Hematopoietic multipotent progenitor cell treated with erythropoietin and hydrocortisone succinate and interleukin-3 and kit ligand, for 8 days (in vitro differentiated cells): ENCODE data around the gene RGS16.

Experiments
- DNase-seq: peaks from one replicate; pipeline ENCODE4 v3.0.0-alpha.2; 2015

RGS16 gene

DNA sequence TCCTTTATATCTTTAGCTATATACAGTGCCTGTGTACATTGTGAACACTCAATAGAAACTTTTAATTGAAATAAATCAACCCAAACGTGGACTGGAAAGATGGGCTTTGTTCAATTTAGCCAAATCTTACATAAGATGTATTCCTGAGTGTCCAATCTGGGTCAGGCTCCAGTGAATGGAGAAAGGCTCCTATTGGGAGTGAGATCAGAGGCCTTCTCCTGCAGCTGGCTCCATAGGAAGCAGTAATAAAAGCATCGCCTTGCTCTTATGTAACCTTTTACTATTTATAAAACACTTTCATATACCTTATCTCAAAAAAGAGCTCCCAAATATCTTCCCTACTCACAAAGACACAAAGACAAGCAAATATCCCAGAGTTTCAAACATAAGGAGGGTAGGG is 24.9 kb upstream of the RGS16 start:
- DNase-seq: no peak

DNA sequence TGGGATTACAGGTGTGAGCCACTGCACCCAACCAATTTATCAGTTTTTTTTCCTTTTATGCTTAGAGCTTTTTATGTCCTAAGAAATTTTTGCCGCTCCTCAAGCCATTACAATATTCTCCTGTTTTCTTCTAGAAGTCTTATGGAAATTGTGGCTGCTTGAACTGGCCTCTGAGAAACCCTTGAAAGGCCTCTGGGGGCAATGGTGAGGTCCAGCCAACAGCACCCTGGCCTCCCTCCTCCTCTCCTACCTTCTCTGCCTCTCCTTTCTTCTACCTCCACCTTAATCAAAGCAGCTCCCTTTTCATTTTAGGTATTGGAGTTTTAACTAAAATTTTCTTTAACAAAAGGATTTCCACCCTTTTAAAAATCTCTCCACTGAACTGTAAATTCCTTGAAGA is 24.5 kb upstream of the RGS16 start:
- DNase-seq: no peak

DNA sequence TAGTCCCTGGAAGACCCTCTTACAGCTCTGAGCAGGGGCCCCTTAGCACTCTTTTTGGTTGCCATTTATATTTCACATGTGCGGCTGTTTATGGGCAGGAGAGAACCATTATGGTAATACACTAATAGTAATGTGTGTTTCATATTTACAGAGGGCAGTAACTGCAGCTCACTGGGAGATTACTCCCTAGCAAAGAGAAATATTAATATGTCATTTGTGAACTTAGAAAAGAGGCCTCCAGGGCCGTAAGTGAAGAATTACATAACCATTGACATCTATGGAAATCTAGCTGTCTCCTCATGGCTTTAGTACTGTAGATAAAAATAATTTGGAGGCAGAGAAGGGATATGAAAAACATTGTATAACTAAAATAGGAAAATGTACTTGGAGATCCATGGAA is 23.4 kb upstream of the RGS16 start:
- no peak for DNase-seq

DNA sequence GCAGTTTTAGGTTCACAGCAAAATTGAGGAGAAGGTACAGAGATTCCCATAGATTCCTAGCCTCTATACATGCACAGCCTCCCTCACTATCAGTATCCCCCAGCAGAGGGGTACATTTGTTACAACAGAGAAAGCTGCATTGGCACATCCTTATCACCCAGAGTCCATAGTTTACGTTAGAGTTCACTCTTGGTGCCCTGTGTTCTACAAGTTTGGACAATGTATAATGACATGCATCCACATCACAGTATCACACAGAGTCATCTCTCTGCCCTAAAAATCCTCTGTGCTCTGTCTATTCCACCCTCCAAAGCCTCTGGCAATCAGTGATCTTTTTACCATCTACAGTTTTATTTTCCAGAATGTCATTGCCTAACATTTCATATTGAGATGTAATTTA is 22.3 kb upstream of the RGS16 start:
- peak; percentile 81 for DNase-seq

DNA sequence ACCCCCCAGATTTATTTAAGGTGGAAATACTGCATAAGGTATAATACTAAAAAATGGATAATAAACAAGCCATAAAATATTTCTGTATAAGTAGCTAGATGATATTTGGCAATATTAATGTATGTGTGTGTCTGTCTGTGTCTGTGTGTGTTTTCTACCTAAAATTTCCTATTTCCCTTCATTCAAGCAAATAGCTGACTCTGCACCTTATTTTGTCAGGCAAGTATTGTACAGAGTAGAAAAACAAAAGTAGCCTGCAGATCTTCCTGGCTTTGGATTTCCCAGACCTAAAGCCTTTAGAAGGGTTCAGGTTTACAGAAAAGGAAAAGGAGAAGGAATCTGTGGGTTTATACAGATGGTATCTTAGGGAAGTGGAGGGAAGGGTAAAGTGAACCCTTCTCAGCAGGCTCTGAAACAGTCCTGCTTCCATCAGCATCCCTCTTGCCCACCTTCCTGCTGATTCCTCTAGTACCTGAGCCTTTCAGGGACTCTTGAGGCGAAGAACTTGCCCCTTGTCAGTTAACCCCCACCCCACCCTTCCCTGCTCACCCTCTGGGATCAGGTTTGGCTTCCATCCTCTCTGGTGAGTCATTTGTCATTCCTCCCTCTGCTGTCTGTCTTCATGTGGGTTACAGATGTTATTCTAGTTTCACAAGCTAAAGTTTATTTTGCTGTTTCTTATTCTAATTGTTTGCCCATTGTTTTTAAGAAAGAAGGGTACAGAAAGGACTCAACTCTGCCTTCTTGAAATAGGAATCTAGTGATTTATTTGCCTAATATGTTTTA is 21.7 kb upstream of the RGS16 start:
- no peak for DNase-seq

DNA sequence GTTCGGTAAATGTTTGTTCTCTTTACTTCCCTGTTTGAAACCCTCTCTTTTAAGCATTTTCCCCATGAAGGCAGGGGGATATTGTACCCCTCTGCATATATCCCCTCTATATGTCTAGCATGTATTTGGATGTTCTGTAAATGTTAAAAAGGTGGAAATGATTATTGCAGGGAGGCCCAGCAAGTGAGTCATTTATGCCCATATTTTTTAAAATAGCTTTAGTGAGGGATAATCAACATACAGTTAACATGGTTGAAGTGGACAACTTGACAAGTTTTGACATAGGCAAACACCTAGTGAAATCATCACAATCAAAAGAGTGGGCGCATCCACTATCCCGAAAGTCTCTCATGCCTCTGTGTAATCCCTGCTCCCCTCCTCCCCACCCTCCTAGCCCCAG is 20.8 kb upstream of the RGS16 start:
- no peak for DNase-seq

DNA sequence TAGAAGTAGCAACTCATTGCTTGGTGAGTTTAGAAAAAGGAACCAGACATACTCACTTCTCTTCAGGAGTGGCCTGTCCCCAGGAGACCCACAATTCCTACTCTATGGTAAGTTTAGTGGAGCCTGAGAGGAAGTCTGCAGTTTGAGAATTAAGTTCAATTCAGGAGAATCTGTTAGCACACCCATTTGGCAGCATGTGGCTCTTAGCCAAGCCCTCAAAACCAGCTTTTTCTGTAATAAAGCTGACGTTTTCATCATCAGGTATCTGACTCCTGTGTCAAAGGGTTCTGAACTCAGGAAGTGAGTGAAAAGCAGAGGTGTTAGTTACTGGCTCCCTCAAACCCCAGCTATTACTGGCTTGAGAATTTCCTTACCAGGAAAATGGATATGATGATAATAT is 20.4 kb upstream of the RGS16 start:
- DNase-seq: no peak

DNA sequence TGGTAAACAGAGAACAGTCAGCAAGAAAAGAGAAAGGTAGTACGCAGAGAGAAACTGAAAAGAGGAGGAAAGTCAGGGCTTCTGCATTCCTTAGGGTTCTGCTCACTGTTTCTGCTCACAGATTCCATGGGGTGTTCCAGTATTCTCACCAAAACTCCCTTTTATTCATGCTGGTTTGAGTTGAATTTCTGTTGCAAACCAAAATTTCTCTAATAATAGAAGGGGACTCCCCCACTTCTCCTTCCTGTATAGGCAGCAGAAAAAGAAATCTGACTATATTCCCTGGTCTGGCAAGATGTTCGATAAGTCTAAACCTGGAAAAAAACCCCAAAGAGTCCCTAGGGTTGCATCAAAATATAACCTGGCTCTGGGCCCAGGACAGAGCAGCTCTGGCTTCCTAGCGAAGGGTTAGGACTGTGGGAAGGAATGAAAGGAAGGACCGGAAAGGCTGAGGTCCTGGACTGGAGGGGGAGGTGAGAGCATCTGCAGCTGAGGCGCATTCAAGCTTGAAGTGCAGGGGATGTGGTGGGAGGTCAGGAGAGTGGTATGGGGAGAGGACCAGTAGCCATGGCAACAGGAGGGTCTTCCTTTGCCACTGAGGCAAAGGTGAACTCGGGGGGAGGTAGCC is 18.8 kb upstream of the RGS16 start:
- DNase-seq: no peak

DNA sequence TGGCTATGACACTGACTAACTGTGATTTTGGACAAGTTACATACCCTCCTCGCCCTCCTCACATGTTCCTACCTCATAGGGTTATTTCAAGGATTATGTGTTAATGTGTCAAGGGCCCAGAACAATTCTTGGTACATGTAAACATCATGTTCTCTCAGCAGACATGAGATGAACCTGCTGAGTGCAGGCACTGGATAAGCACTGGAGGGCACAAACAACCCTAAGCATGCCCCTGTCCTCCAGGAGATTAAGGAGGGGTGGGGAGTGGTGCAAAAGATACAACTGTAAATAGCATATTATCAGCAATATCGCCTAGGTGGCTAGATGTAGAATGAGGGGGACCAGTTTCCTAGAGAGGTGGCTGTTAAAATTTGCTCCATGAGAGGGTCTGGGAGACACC is 17.7 kb upstream of the RGS16 start:
- DNase-seq: peak; percentile 79

DNA sequence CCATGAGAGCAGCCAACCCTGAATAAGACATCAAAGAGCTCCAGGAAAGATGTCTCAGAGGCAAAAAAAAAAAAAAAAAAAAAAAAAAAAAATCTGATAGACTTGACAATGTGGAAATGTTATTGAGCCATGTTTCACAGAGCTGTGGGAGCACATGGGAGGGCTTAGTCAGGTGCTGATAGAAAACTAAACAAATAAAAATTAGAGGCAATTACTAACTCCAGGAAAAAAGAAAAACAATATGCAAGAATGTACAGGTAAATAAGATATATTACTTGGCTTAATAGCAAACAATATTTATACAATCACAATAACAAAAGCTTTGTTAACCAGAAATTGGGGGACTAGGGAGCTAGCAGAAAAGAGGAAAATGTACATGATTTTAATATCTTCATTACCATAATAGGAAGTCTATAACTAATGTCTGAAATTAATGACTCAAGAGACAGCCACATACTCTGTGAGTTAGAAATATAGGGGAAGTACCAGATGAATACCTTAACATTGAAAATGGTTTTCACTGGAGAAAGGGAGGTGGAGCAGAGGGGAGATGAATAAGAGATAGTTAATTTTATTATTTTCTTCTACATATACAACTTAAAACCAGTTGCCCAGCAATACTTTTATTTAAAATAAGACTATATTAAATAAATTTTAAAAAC is 16.9 kb upstream of the RGS16 start:
- no peak for DNase-seq

DNA sequence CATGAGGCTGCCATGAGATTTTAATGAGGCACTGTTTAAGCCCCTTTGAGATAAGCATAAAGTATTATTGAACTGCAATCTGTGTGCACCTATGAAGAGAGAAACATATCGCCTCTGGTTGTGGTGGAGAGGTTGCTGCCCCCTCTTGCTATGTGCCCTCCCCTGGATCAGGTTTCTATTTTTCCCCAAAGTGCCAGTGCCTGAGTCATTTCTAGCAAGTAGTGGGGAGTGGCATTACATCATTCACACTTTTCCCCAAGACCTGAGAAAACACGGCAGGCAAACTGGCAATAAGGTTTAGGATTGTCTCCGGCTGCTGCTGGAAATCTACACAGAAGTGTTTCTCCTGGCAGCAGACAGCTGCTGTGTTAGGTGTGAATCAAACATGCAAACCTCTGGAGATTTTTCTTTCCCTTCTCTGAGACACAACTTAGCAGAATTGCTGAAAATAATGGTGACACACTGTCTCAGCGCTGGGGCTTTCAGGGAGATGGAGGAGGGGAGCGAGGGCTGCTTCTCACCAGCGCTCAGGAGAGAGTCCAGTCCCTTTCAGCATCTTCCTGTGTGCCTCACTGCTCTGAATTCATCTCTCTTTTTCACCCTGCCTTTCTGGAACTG is 13.7 kb upstream of the RGS16 start:
- DNase-seq: no peak

DNA sequence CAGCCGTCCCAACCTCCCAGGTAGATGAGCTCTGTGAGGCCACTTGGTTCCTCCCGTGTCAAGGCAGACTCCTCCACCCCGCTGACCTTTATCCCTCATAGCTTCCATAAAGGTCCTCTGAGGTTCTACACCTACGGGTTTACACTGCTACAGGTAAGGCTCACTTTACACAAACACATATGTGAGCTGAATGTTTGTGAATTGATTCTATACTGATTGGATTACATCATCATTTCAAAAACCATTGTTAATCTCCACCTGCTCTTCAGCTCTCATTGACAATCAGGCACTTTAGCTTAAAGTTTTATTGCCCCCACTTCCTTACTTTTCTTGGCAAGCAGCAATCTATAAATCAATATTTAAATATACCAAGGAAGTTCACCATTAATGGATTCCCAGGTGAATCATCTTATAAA is 12.8 kb upstream of the RGS16 start:
- DNase-seq: no peak

DNA sequence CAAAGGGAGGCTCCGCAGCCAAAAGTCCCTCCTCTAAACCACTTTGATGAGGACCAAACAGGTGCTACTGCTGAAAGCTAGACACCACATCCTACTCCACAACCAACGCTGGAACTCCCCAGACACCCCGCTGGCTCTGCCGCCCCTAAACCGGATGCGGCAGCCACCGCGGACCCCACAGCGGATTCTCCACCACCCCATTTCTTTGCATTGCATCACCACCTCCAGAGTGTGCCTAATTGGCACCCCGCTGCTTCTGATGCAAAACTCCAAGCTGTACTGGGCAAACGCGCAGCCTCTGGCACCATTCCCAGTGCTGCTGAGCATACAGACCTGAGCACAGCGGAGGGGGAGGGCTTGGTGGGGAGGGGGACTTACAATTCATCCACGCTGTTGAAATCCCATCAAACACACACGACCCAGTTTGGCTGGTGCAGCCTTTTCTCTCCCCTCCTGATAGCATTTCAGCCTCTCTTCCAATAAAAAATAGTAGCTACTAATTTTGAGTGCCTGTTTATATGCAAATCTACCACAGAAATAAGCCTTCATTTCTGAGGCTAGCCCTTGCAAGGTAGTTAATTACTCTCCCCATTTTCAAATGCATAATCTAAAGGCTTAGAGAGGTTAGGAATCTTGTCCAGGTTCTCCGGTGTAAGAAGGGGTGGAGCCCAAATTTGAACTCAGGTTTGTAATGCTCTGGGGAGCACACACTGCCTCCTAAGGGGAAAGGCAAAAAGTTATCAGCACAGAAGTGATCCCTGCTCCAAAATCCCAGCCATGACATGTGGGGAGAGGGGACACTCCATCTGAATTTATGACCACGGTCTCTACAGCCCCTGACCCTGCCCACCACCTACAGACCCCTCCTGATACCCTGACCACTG is 12.2 kb upstream of the RGS16 start:
- peak; percentile 70 for DNase-seq

DNA sequence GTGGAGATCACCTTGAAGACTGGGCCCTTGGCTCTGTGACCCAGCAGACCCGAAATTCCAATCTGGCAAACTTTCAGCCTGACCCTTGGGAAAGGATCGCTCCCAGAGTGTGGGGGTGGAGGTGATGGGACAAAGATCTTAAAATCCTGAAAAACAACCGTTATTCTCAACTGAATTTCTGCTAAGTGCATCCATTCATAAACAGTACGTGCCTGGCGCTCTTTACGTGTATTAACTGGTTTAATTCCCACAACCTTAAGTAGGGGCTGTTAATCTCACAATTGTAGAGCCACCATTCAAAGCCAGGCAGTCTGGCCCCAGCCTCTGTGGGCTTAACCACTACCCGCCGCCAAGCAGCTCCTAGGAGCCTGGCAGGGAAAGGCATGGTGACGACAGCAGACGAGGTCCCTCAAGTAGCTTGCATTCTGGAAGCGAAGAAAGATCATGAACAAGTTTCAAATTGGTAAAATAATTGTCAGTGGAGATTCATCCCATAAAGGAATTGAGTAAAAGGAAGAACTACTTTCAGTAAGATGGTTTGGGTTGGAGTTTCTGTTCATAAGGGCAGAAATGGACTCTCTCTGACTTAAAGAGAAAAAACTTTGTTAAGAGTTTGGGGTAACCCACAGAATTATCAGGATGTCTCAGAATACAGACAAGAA is 11.4 kb upstream of the RGS16 start:
- DNase-seq: peak; percentile 51

DNA sequence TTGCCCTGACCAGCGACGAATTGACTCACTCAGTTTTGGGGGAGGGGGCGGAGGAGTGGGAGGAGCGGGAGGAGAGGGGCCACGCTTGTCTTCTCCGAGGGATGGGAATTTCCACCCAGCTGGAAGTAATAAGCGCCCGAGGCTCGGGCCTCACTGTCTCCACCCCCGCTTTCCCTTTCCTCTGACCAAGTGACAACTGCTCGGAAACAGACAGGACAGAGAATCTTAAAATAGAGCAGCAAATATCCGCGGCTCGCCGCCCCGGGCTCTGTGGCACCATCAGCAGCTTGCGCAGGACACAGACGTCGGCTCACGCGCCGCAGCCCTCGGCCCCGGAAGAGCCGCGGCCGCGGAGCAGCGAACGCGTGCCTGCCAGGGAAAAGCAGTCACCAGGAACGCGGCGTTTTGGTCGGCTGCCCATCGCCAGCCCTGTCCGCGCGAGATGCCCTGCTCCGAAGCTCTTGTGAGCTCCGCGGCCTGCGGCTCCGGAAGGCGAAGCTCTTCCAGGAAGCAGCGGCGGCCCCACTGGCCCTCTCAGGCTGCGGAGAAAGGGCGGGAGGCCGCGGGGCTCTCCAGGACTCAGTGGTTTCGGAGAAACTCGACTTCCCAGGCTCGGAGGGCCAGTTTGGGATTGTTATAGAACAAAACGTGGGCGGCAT is 10.7 kb upstream of the RGS16 start:
- DNase-seq: peak; percentile 57

DNA sequence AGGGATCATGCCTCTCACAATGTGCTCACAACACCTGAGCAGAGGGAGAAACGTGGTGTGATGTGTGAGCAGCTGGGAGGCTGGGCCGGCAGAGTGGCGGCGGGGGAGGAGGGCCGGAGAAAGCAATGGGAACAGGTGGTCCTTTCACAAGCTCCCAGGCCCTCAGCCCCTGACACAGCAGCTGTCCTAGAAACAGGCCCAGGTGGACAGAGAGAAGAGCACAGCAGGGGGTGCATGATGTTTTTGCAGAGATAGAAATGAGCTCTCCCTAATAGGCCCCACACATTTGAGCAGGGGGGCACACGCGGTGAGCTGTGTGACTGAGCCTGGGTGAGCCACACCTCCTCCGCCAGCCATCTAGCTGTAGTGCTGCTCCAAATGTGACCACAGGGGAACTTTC is 7.6 kb upstream of the RGS16 start:
- DNase-seq: no peak

DNA sequence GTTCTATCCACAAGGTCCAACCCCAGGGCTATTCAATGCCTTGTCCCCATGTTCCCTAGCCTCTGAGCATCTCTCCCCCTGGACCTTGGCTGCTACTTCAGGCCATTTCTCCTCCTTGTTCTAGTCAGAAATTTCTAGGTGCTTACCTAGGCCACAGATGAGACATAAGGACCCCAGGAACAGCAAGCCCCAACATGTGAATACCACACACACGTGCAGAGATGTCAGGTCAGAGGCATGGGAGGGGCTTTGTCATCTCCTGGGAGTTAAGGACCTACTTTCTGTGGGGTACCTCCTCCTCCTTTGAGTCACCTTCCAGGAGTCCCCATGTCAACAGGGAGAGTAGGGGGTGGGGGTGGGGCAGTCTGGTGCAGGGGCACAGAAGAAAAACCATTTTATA is 7.1 kb upstream of the RGS16 start:
- DNase-seq: no peak

DNA sequence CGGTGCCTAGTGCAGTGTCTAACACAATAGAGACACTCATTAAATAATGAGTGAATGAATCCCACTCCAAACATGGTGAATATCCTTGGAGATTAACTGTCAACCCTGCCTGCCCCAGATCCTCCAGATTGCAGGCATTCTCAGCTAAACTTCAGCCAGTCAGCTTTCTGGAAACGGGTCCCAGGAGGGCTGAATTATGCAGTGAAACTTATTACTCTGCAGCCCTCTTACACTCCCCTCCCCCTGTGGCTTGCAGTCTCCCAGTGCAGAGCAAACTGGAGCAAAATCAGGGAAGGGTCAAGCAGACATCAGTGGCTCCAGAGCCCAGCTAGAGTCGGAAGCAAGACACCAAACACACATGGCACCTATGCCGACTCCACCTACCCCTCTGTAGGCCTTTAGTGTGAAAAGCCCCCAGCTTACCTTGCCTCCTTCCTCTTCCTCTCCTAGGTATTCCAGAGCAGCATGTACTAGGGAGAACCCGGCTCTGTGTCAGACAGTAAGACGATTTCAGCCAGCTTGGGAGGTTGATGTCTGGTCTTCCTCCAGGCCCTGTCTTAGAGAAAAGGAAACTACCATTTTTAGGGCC is 6.5 kb upstream of the RGS16 start:
- no peak for DNase-seq

DNA sequence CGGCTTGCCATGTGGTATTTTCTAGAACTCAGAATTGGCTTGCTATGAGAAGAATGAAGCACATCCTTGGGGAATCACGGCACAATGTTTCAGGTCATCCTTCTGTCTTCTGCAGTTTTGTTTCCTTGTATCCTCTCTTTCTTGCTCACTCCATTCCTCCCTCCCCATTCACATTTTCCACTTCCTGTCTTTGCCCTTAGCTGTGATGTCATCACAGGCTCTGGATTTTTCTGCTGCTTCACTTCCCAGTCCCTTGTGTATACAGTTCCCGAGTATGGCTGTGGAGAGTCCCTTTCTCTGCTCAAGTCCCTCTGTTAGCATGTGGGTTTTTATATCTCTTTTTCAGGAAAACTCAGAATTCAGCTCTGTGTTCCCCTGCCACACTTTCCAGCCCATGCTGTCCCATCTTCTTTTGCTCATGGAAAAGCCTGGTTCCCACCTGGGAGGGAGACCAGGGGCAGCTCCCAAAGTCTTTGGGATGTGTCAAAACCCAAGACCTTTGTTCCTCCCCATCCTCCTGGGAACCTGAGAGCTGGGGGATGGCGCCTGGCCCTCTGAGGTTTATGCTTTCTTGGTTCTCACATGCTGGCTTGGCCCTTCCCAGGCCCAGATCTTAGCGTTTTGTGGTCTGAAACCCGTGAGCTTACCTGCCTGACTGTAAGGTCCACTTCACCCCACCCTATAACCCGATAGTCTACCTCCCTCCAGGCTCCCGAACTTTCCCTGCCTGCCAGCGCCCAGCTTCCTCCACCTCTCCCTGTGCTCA is 4.8 kb upstream of the RGS16 start:
- DNase-seq: no peak

DNA sequence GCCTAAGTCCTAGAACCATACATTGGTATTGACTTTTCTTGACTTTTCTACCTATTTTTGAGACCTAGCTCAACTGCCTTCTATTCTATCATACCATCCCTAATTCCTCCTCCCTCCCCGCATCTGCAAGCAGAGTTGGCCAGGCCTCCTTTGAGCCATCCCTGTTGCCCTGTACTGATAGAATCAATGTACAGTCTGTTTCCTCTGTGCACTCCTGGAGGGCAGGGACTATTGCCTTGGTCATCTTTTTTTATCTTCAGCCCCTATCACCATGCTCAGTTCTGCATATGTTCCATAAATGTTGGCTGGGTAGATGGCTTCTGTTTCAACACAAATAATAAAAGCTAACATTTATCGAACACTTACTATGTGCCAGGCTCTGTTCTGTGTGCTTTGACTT is 4.0 kb upstream of the RGS16 start:
- DNase-seq: no peak

DNA sequence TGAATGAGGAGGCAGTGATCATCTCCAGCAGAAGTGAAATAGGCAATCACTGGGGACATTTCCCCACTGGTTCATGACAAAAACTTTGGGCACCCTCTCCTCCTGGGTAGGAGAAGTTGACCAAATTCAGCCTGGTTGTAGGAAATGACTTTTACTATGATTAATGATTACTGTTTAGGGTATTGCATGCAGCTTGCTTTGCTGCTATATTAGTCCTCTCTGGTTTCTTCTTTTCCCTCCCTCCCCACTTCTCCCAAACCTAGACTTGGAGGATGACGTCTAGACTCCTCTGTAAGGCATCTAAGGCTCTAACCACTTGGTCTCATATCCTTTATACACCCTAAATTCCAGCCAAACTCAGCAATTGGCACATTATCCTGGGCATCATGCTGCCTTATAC is 3.4 kb upstream of the RGS16 start:
- DNase-seq: no peak
